ENCODE measurements around the gene PSMC5.
"Not testable (repeated sequence)": the region's sequence is repeated elsewhere in the genome, so short reads cannot be mapped to it uniquely, and the experiment has no call there.

PSMC5 gene

DNA sequence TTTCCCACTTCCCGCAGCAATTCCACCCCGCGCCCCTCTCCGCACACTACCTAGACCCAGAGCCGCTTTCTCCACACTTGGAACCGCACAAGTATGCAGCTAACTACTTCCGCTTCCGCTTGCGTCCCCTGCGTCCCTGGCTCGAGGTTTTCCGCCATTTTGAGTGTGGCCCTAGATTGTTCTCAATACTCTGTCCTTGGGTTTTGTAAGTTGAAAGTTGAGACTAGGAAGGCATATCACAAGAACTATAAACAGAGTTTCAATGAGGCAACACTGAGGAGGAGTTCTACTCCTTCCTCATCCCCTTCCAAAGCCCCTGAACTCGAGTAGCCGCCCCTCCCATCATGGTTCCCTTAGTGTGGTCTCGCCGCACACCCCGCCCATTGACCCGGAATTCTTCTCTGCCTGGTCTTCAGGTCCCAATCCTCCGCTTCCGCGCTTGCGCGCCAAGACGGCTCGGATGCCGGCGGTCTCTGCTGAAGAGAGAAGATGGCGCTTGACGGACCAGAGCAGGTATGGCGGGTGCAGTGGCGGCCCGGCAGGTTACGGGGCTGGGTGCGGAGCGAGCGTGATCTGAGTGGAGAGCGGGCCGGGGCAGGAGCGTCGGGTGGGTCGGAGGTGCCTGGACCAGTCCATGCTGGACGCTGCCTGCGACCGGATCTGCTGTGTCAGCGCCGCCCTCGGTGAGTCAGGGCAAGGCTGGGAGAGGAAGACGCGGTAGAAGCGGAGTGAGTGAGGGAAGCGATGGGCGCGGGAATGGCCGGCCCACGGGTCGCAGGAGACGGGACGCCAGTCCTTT is at the start of gene PSMC5, which contains the start of gene FTSJ3:
PSMC5 (plus strand) TSS at position 430 of the 799 bp plus-strand sequence; CDS start at position 490, 60 bp downstream.
FTSJ3 (minus strand) TSS at position 662 of the 799 bp plus-strand sequence. CDS start 761 bp downstream, outside the sequence.
- peak; percentile 87 for DNase-seq

DNA sequence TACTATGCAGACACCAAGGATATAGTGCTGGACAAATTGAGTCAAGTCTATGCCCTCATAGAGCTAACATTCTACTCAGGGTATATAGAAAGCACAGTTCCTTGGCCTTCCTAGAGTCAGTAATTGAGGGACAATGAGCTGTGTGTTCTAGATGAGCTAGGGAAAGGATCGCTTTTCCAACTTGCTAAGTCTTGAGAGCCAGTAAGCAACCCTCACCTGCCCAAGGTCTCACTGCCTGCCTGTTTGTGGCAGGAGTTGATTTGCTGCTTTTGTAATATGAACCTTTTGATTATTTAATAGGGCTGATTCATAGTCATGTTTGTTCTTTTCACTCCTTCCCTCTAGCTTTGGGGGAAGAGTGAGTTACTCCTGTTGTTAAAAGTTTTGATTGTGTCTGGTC is 46.7 kb upstream of the PSMC5 start:
- no peak for DNase-seq

- no peak for DNase-seq
Measured at GRCh38 chr17:63780928-63781327, 46.3 kb upstream of the PSMC5 start.

DNA sequence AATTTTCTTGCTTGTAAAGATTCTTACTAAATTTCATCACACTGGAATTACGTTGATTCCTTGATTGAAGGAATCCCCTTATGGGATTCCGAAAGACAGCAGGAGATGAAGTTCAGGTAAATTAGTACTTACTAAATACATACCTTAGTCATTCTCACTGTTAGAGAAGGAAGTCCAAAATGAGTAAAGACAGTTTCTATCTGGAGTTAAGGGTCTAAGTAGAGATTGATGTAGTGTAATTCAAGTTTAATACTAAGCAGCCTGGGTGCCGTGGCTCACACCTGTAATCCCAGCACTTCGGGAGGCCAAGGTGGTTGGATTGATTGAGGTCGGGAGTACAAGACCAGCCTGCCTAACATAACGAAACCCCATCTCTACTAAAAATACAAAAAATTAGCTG is 43.7 kb upstream of the PSMC5 start:
- DNase-seq, result no peak

DNA sequence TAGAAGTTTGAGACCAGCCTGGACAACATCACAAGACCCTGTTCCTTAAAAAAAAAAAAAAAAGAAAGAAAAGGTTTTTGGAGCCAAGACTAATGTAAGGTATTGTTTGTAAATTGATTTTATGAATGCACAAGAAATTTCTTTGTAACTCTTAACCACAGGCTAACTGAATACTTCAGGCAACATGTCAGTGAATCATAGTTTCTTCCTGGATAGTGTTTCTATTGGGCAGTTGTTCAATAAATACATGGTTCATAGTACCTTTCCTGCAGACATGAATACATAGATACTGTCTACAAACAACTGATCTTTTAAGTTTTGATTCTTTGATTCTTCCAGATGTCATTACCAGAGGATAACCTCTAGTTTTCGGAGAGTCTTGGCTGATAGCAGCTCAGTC is 41.7 kb upstream of the PSMC5 start:
- DNase-seq, result no peak

- DNase-seq, result no peak
Measured at GRCh38 chr17:63786117-63786516, 41.1 kb upstream of the PSMC5 start.

GRCh38 chr17:63786971-63787711 is 40.1 kb upstream of the PSMC5 start:
- DNase-seq, result no peak

- no peak for DNase-seq
Measured at GRCh38 chr17:63790057-63790456, 37.2 kb upstream of the PSMC5 start.

- no peak for DNase-seq
Measured at GRCh38 chr17:63792055-63792729, 35.0 kb upstream of the PSMC5 start.

DNA sequence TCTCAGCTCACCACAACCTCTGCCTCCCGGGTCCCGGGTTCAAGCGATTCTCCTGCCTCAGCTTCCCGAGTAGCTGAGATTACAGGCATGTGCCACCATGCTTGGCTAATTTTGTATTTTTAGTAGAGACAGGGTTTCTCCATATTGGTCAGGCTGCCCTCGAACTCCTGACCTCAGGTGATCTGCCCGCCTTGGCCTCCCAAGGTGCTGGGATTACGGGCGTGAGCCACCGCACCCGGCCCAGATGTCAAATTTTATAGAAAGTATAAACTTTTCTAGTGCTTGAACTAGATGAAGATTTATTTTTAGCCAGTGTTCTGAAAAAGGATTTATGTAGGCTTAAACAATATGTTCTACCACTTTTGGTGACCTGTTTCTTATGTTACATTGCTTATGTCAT is 30.9 kb upstream of the PSMC5 start:
- not testable (repeated sequence) for DNase-seq

GRCh38 chr17:63798572-63799106 is 28.6 kb upstream of the PSMC5 start:
- DNase-seq, result no peak

GRCh38 chr17:63800783-63801182 is 26.4 kb upstream of the PSMC5 start:
- no peak for DNase-seq

GRCh38 chr17:63804328-63804727 is 22.9 kb upstream of the PSMC5 start:
- no peak for DNase-seq

- DNase-seq, result no peak
Measured at GRCh38 chr17:63805591-63805990, 21.6 kb upstream of the PSMC5 start.

DNA sequence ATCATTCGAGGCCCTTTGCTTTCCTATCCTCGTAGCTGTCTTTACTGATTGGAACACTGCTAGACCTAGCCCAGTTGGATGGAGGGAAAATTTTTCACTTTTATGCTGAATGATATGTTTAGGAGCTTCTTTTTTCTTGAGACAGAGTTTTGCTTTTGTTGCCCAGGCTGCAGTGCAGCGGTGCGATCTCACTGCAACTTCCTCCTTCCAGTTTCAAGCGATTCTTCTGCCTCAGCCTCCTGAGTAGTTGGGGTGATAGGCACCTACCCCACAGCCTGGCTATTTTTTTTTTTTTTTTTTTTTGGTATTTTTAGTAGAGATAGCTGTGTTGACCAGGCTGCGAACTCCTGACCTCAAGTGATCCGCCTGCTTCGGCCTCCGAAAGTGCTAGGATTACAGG is 17.3 kb upstream of the PSMC5 start:
- no peak for DNase-seq

GRCh38 chr17:63816123-63816522 is 11.1 kb upstream of the PSMC5 start:
- no peak for DNase-seq

DNA sequence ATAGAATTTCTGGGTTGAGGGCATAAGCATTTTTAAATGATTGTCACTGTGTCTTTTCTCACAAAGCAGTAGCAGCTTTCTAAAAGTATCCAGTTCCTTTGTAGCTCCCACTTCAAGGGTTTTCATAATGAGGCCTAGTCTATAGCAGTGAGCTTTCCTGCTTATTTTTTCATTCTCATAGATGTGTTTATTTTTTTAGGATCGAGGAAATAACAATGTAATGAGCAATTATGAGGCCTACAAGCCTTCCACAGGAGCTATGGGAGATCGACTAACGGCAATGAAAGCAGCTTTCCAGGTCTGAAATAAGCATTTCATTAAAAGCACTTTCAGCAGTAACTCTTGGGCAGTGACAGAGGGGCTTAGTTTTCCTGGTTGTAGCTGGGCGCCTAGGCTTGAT is 10.6 kb upstream of the PSMC5 start:
- no peak for DNase-seq

GRCh38 chr17:63817736-63818385 is 9.4 kb upstream of the PSMC5 start:
- DNase-seq, result no peak

DNA sequence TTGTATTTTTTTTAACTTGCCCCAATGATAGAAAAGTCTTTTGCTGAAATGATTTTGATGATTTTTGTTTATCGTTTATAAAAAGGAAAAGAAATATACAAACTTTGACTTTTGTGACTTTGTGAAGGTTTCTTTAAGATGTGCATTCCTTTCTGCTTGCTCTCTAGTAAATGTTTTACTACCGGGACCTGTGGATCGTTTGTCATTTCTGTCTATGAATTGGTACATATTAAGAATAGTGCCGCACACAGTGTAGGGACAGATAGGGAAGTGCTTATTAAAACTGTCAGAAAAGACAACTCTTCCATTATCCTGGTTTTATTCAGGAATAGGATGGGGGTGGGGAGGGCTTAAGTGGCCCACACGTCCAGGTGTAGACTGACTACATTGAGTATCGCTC is 8.1 kb upstream of the PSMC5 start:
- no peak for DNase-seq

GRCh38 chr17:63819585-63820537 is 7.4 kb upstream of the PSMC5 start:
- DNase-seq, result no peak

GRCh38 chr17:63820963-63821561 is 6.2 kb upstream of the PSMC5 start:
- no peak for DNase-seq
